IMR-90 (cell line): ENCODE results near the gene ZNF277. TPM values are rescaled to one million over a fixed set of nuclear protein-coding genes. Genes with fewer than 3 reads are reported as not detected.

ENCODE experiments used
- ATAC-seq: fragments of 200-7000 bp; cut with Tn5 transposase; 2 replicates; pipeline ENCODE4 v1.9.1; 2020; ENCODE audit warnings: low read depth, mild to moderate bottlenecking, moderate library complexity
- BruUV-seq: library from RNA; stranded (reverse); fragments of 400-500 nt; replicated peaks from 2 replicates; lab custom pipeline; 2021; lab: Mats Ljungman, UMichigan
- CTCF ChIA-PET: fragments of 300-600 bp; formaldehyde crosslinking; extraction: SDS; loops from one replicate; lab custom pipeline; 2021; ENCODE audit warnings: antibody characterized with exemption; lab: Yijun Ruan, JAX
- POLR2A ChIA-PET: fragments of 300-600 bp; sonication (Branson Sonifier 250); formaldehyde crosslinking; loops from one replicate; lab custom pipeline; 2022; ENCODE audit warnings: antibody characterized with exemption; ENCODE audit not compliant: unreplicated experiment; lab: Charles Lee
- DNase-seq: peaks from one replicate; pipeline ENCODE4 v3.0.0; 2013
- H2AFZ ChIP-seq: replicated peaks from 2 replicates; pipeline ENCODE3; 2013; ENCODE audit warnings: low read length, mild to moderate bottlenecking; ENCODE audit not compliant: poor library complexity
- H2AK5ac ChIP-seq: 2 replicates; pipeline ENCODE4 v1.6.1; 2013; ENCODE audit warnings: low read depth, low read length, inconsistent platforms
- H2AK9ac ChIP-seq: replicated peaks from 2 replicates; pipeline ENCODE3; 2013; ENCODE audit warnings: mild to moderate bottlenecking, low read depth, low read length, moderate library complexity; ENCODE audit not compliant: poor library complexity
- H2BK120ac ChIP-seq: 2 replicates; pipeline ENCODE4 v1.6.1; 2013; ENCODE audit warnings: low read depth, low read length, inconsistent platforms
- H2BK15ac ChIP-seq: 3 replicates; pipeline ENCODE4 v1.6.1; 2013; ENCODE audit warnings: low read depth, low read length, inconsistent platforms
- H2BK20ac ChIP-seq: 2 replicates; pipeline ENCODE4 v1.6.1; 2013; ENCODE audit warnings: low read depth, mild to moderate bottlenecking, inconsistent platforms, low read length, moderate library complexity
- H2BK5ac ChIP-seq: 2 replicates; pipeline ENCODE4 v1.6.1; 2013; ENCODE audit warnings: mild to moderate bottlenecking, low read depth, low read length, inconsistent platforms; ENCODE audit not compliant: poor library complexity, severe bottlenecking
- H3K14ac ChIP-seq: replicated peaks from 2 replicates; pipeline ENCODE4 v1.6.1; 2013; ENCODE audit warnings: low read depth, low read length, inconsistent platforms
- H3K18ac ChIP-seq: 2 replicates; pipeline ENCODE4 v1.6.1; 2013; ENCODE audit warnings: low read depth, low read length, control low read depth
- H3K23ac ChIP-seq: 2 replicates; pipeline ENCODE4 v1.6.1; 2013; ENCODE audit warnings: low read depth, low read length, inconsistent platforms
- H3K27ac ChIP-seq: 2 replicates; pipeline ENCODE4 v1.5.1; 2013; ENCODE audit warnings: mild to moderate bottlenecking, control low read depth, low read length; ENCODE audit not compliant: insufficient read depth
- H3K27me3 ChIP-seq: 2 replicates; pipeline ENCODE4 v1.6.1; 2013; ENCODE audit warnings: low read length; ENCODE audit not compliant: control insufficient read depth, insufficient read depth
- H3K36me3 ChIP-seq: 2 replicates; pipeline ENCODE4 v1.6.1; 2013; ENCODE audit warnings: low read length, mixed read lengths; ENCODE audit not compliant: control insufficient read depth, insufficient read depth
- H3K4ac ChIP-seq: 2 replicates; pipeline ENCODE4 v1.6.1; 2013; ENCODE audit warnings: low read depth, low read length, inconsistent platforms
- H3K4me1 ChIP-seq: 2 replicates; pipeline ENCODE4 v1.6.1; 2013; ENCODE audit warnings: low read length, mixed read lengths; ENCODE audit not compliant: control insufficient read depth, insufficient read depth
- H3K4me2 ChIP-seq: 2 replicates; pipeline ENCODE4 v1.6.1; 2013; ENCODE audit warnings: low read depth, mild to moderate bottlenecking, control low read depth, low read length, moderate library complexity
- H3K4me3 ChIP-seq: 2 replicates; pipeline ENCODE4 v1.5.1; 2013; ENCODE audit warnings: low read depth, mild to moderate bottlenecking, control low read depth, low read length, moderate library complexity; ENCODE audit not compliant: insufficient read depth
- H3K56ac ChIP-seq: 2 replicates; pipeline ENCODE4 v1.6.1; 2013; ENCODE audit warnings: low read length, inconsistent platforms; ENCODE audit not compliant: insufficient read depth; ENCODE audit errors: extremely low read depth
- H3K79me1 ChIP-seq, 2 experiments: 2 replicates each; pipeline ENCODE4 v1.6.1; 2013; ENCODE audit warnings: low read length in 2 of 2, inconsistent platforms in 1 of 2, low read depth in 1 of 2
- H3K9ac ChIP-seq: 2 replicates; pipeline ENCODE4 v1.6.1; 2013; ENCODE audit warnings: low read depth, low read length, control low read depth
- H3K9me1 ChIP-seq: 2 replicates; pipeline ENCODE4 v1.6.1; 2013; ENCODE audit warnings: low read length, inconsistent platforms; ENCODE audit not compliant: insufficient read depth
- H3K9me3 ChIP-seq: 2 replicates; pipeline ENCODE4 v1.6.1; 2013; ENCODE audit warnings: low read length; ENCODE audit not compliant: control insufficient read depth, insufficient read depth
- H4K20me1 ChIP-seq: 2 replicates; pipeline ENCODE4 v1.6.1; 2013; ENCODE audit warnings: low read length, inconsistent platforms; ENCODE audit not compliant: insufficient read depth
- H4K5ac ChIP-seq: 2 replicates; pipeline ENCODE4 v1.6.1; 2013; ENCODE audit warnings: mild to moderate bottlenecking, low read depth, low read length, control low read depth
- H4K8ac ChIP-seq, 2 experiments: 2 replicates each; pipeline ENCODE4 v1.6.1; 2013; ENCODE audit warnings: low read depth in 2 of 2, low read length in 2 of 2, control low read depth in 1 of 2, inconsistent platforms in 1 of 2
- H4K91ac ChIP-seq: 2 replicates; pipeline ENCODE4 v1.6.1; 2013; ENCODE audit warnings: low read depth, low read length, inconsistent platforms; ENCODE audit not compliant: insufficient read depth
- CHD1 ChIP-seq: IDR thresholded peaks from 2 replicates; pipeline ENCODE4 v1.6.1; 2012; ENCODE audit warnings: low read depth, low read length, improper control_type of control experiment
- CTCF ChIP-seq: conservative IDR thresholded peaks from 2 replicates; pipeline ENCODE4 v1.5.1; 2012; ENCODE audit warnings: mild to moderate bottlenecking, low read depth, low read length, improper control_type of control experiment
- POLR2A ChIP-seq: IDR thresholded peaks from 2 replicates; pipeline ENCODE4 v1.6.1; 2012; ENCODE audit warnings: mild to moderate bottlenecking, low read depth, low read length
- WGBS, 2 experiments: methylation state at CpG; one replicate each; pipeline versions ENCODE4 v1.1.5 to v1.1.7; 2013; ENCODE audit warnings: missing lambda C conversion rate in 2 of 2; ENCODE audit not compliant: insufficient read length in 1 of 2; ENCODE audit errors: extremely low coverage in 2 of 2; 5-methylcytosine and 5-hydroxymethylcytosine counted together
- dilution Hi-C: fragments of 300-500 bp; cut with HindIII; formaldehyde crosslinking; loops from one replicate; pipeline ENCODE4 v1.14.3; 2018; ENCODE audit warnings: low sequenced_read_pairs; ENCODE audit not compliant: unreplicated experiment
- in situ Hi-C: fragments of 300-500 bp; cut with MboI; formaldehyde crosslinking; loops from 3 replicates; pipeline ENCODE4 v1.14.3; 2019; ENCODE audit warnings: low sequenced_read_pairs, inconsistent platforms, mixed read lengths
- intact Hi-C: fragments of 100-400 bp; cut with micrococcal nuclease; formaldehyde crosslinking; loops from 2 replicates; pipeline ENCODE4 v1.10.0; 2022
- polyA plus RNA-seq, 3 experiments: library from polyadenylated mRNA; depleted of rRNA; stranded (reverse); fragments of >200 nt; gene quantifications; 2 replicates each; pipeline ENCODE4 v1.2.3, GENCODE V29; 2012; ENCODE audit warnings: low replicate concordance in 1 of 3
- total RNA-seq: library from RNA; depleted of rRNA; stranded (reverse); fragments of >200 nt; gene quantifications from 2 replicates; pipeline ENCODE4 v1.2.3, GENCODE V29; 2012

Gene ZNF277
- total and polyA plus RNA-seq, 2 of the 4 experiments (the other 2 are of a cell fraction): 7.3 to 21.3 TPM

- no peaks in the 10 kb centered on the region for H3K9me1 ChIP-seq
- H3K27ac ChIP-seq: peak overlapping the region; percentile 62
- H3K23ac ChIP-seq: peak overlapping the region; percentile 96
- TF ChIP-seq CTCF (0 out of 2 replicates have a peak, but pooled peaks have one; percentile 6), CHD1 (0 out of 2 replicates have a peak, but pooled peaks have one; percentile 27), POLR2A (no peak)
- intact Hi-C loops (loop anchor here (1.0 to 10.0 kb wide), 7 partner anchors 125 to 442 kb away; partner anchors contain the start of gene IFRD1), dilution Hi-C loops (no loop called here), in situ Hi-C loops (loop anchor here (10.0 to 25.0 kb wide), 2 partner anchors 209 to 443 kb away; no protein-coding TSS in a partner anchor)
- BruUV-seq: no TSS peak
- H4K5ac ChIP-seq: peak overlapping the region; percentile 13; the same call in 1 of the 2 replicates
- DNase-seq (peak; percentile 64), ATAC-seq (peak; percentile 24)
- H3K36me3 ChIP-seq: no peaks in the 10 kb centered on the region
- 0% methylated on average over 33 of the region's 69 CpGs; no CpG with 5 or more reads in 1 of the 2 experiments for WGBS, 2 experiments
- peak overlapping the region; percentile 69 for H2BK120ac ChIP-seq
- H2AK9ac ChIP-seq: peak overlapping the region; percentile 92
- H3K14ac ChIP-seq: peak overlapping the region; percentile 74; the same call in 1 of the 2 replicates
- H4K20me1 ChIP-seq: no peaks in the 10 kb centered on the region
- H3K4me2 ChIP-seq: peak overlapping the region; percentile 98
- H3K9me3 ChIP-seq: no peaks in the 10 kb centered on the region
- CTCF ChIA-PET: interaction anchor here (0.6 to 1.2 kb wide), 6 partner anchors 11 to 1483 kb away, joined by 3 read pairs; no protein-coding TSS in a partner anchor
- peak overlapping the region; percentile 19 for H3K18ac ChIP-seq
- H2AK5ac ChIP-seq: no peak overlapping the region; the same call in 1 of the 2 replicates
- no peaks in the 10 kb centered on the region for H3K27me3 ChIP-seq
- H3K4me3 ChIP-seq: peak overlapping the region; percentile 71
- peaks cover 30 to 57% of the 10 kb centered on the region in 2 experiments for H3K79me1 ChIP-seq
- peak overlapping the region; percentile 77 for H3K9ac ChIP-seq
- H4K8ac ChIP-seq: peak overlapping the region; percentile 13 to 73; a peak in 3 of 4 replicates
- peak overlapping the region; percentile 69; the same call in 1 of the 3 replicates for H2BK15ac ChIP-seq
- H3K4ac ChIP-seq: peak overlapping the region; percentile 76
- H3K4me1 ChIP-seq: no peaks in the 10 kb centered on the region
- H4K91ac ChIP-seq: peak overlapping the region; percentile 38
- peak overlapping the region; percentile 68; the same call in 1 of the 2 replicates for H2BK20ac ChIP-seq
- H2BK5ac ChIP-seq: peak overlapping the region; percentile 65
- H3K56ac ChIP-seq: peak overlapping the region; percentile 69
- POLR2A ChIA-PET: no interaction called here
- H2AFZ ChIP-seq: peak overlapping the region; percentile 95
Observed at GRCh38 chr7:112205343-112206237, 905 bp upstream of the ZNF277 start.
